GM12891 (cell line): ENCODE measurements around the gene WSCD2.

Source experiments
- POLR2A ChIP-seq: IDR thresholded peaks from 2 replicates; pipeline ENCODE4 v1.6.1; 2011; ENCODE audit warnings: low read depth, low read length, control low read depth
- POLR2AphosphoS5 ChIP-seq: IDR thresholded peaks from 2 replicates; pipeline ENCODE4 v1.6.1; 2011; ENCODE audit warnings: low read depth, low read length, control low read depth

DNA sequence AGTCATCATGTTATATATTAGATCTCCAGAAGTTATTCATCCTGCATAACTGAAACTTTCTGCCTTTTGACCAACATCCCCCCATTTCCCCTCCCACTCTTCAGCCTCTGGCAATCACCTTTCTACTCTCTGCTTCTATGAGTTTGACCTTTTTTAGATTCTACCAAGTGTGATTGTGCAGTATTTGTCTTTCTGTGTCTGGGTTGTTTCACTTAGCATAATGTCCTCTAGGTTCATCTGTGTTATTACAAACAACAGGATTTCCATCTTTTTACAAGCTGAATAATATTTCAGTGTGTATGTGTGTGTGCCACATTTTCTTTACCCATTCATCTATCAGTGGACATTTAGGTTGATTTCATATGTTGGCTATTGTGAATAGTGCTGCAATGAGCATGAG is 11.2 kb upstream of the WSCD2 start:
- no peak for TF ChIP-seq POLR2AphosphoS5
- no peak for TF ChIP-seq POLR2A
